ENCODE data around the gene EPB42. TPM values are rescaled to one million over a fixed set of nuclear protein-coding genes. Genes with fewer than 3 reads are reported as not detected.
A peak's percentile ranks its signal among the peaks of the same experiment; 100 is the strongest.
"Not testable (repeated sequence)": the region's sequence is repeated elsewhere in the genome, so short reads cannot be mapped to it uniquely, and the experiment has no call there.

The EPB42 gene
- total RNA-seq, 2 donors from 2014 or later = 1.1 TPM

- H3K27me3 ChIP-seq = no peaks in the 10 kb centered on the region
- H3K4me1 ChIP-seq = peaks cover 0 to 15% of the 10 kb centered on the region in 2 donors
- no peak overlapping the region for H3K27ac ChIP-seq
- no peaks in the 10 kb centered on the region for H3K9me3 ChIP-seq
- no peak for TF ChIP-seq CTCF (IDR thresholded peaks at IDR 0.05)
- no peaks in the 10 kb centered on the region for H3K36me3 ChIP-seq
- H3K4me3 ChIP-seq = no peak overlapping the region
- DNase-seq (ENCODE audit: low spot score) = no peak
Measured at GRCh38 chr15:43230640-43231115, 9.9 kb upstream of the EPB42 start.

- H3K27ac ChIP-seq = no peak overlapping the region
- H3K4me1 ChIP-seq = peaks cover 0 to 15% of the 10 kb centered on the region in 2 donors
- H3K27me3 ChIP-seq = no peaks in the 10 kb centered on the region
- DNase-seq (ENCODE audit: low spot score) = no peak
- no peak overlapping the region for H3K4me3 ChIP-seq
- no peaks in the 10 kb centered on the region for H3K36me3 ChIP-seq
- no peaks in the 10 kb centered on the region for H3K9me3 ChIP-seq
- no peak for TF ChIP-seq CTCF (IDR thresholded peaks at IDR 0.05)
Measured at GRCh38 chr15:43229977-43230376, 9.2 kb upstream of the EPB42 start.

GRCh38 chr15:43226436-43227305, 5.9 kb upstream of the EPB42 start:
- no peaks in the 10 kb centered on the region for H3K36me3 ChIP-seq
- H3K4me3 ChIP-seq = no peak overlapping the region
- no peak overlapping the region for H3K27ac ChIP-seq
- no peak for TF ChIP-seq CTCF (IDR thresholded peaks at IDR 0.05)
- no peak for DNase-seq (ENCODE audit: low spot score)
- peaks cover 0 to 15% of the 10 kb centered on the region in 2 donors for H3K4me1 ChIP-seq
- H3K27me3 ChIP-seq = no peaks in the 10 kb centered on the region
- H3K9me3 ChIP-seq = no peaks in the 10 kb centered on the region

GRCh38 chr15:43225950-43226255, 5.1 kb upstream of the EPB42 start:
- not testable (repeated sequence) for H3K9me3 ChIP-seq; H3K27ac ChIP-seq; DNase-seq (ENCODE audit: low spot score); H3K4me3 ChIP-seq; H3K27me3 ChIP-seq; H3K36me3 ChIP-seq
- H3K4me1 ChIP-seq = peaks cover 0 to 15% of the 10 kb centered on the region in 2 donors

- no peak overlapping the region for H3K27ac ChIP-seq
- DNase-seq (ENCODE audit: low spot score) = no peak
- no peak overlapping the region for H3K4me3 ChIP-seq
- peak; percentile 37 to 78 for TF ChIP-seq CTCF (IDR thresholded peaks at IDR 0.05)
- no peaks in the 10 kb centered on the region for H3K27me3 ChIP-seq
- no peaks in the 10 kb centered on the region for H3K36me3 ChIP-seq
- H3K9me3 ChIP-seq = no peaks in the 10 kb centered on the region
- H3K4me1 ChIP-seq = peaks cover 0 to 12% of the 10 kb centered on the region in 2 donors
Measured at GRCh38 chr15:43225201-43225949, 4.6 kb upstream of the EPB42 start.

- Histone ChIP-seq H3K4me3 (no peak overlapping the region), H3K27me3 (no peaks in the 10 kb centered on the region), H3K9me3 (no peaks in the 10 kb centered on the region), H3K4me1 (no peaks in the 10 kb centered on the region), H3K36me3 (no peaks in the 10 kb centered on the region), H3K27ac (no peak overlapping the region)
- DNase-seq (ENCODE audit: low spot score) = no peak
- no peak for TF ChIP-seq CTCF (IDR thresholded peaks at IDR 0.05)
Measured at GRCh38 chr15:43221422-43221821, 604 bp upstream of the EPB42 start.

Measured in right atrium auricular region (tissue), 2 donors.